Neural progenitor cell (in vitro differentiated cells): ENCODE data around the gene CDH13. TPM values are rescaled to one million over a fixed set of nuclear protein-coding genes. Genes with fewer than 3 reads are reported as not detected.

ENCODE experiments used
- DNase-seq: peaks from one replicate; pipeline ENCODE4 v3.0.0-alpha.2; 2016; ENCODE audit warnings: low spot score
- H2AFZ ChIP-seq: fragments of 200-600 bp; sonication (generic); replicated peaks from 2 replicates; pipeline ENCODE4 v1.6.1; 2016; ENCODE audit warnings: antibody characterized with exemption
- H3F3A ChIP-seq: fragments of 200-600 bp; sonication (generic); 2 replicates; pipeline ENCODE4 v1.6.1; 2016; ENCODE audit warnings: antibody characterized with exemption, low read depth
- H3K27ac ChIP-seq: fragments of 200-600 bp; sonication (generic); 2 replicates; pipeline ENCODE4 v1.5.1; 2016; ENCODE audit warnings: mild to moderate bottlenecking
- H3K27me3 ChIP-seq: fragments of 200-600 bp; sonication (generic); 2 replicates; pipeline ENCODE4 v1.6.1; 2016; ENCODE audit warnings: mild to moderate bottlenecking, moderate library complexity
- H3K36me3 ChIP-seq: fragments of 200-600 bp; sonication (generic); 2 replicates; pipeline ENCODE4 v1.5.1; 2016
- H3K4me1 ChIP-seq: fragments of 200-600 bp; sonication (generic); 2 replicates; pipeline ENCODE4 v1.6.1; 2016; ENCODE audit warnings: mixed run types
- H3K4me2 ChIP-seq: fragments of 200-600 bp; sonication (generic); 2 replicates; pipeline ENCODE4 v1.6.1; 2016
- H3K4me3 ChIP-seq: fragments of 200-600 bp; sonication (generic); 2 replicates; pipeline ENCODE4 v1.5.1; 2016
- H3K79me2 ChIP-seq: fragments of 200-600 bp; sonication (generic); 2 replicates; pipeline ENCODE4 v1.6.1; 2016; ENCODE audit warnings: low read depth
- H3K9ac ChIP-seq: fragments of 200-600 bp; sonication (generic); 2 replicates; pipeline ENCODE4 v1.6.1; 2016
- H3K9me3 ChIP-seq: fragments of 200-600 bp; sonication (generic); 2 replicates; pipeline ENCODE4 v1.5.1; 2016; ENCODE audit warnings: low read depth
- H4K20me1 ChIP-seq: fragments of 200-600 bp; sonication (generic); 2 replicates; pipeline ENCODE4 v1.6.1; 2016; ENCODE audit warnings: low read depth
- H3K27ac Mint-ChIP-seq: 3 replicates; pipeline ENCODE4 v1.8.0; 2021; ENCODE audit warnings: mixed read lengths
- H3K27me3 Mint-ChIP-seq: 2 replicates; pipeline ENCODE4 v1.8.0; 2022; ENCODE audit warnings: low read depth, mild to moderate bottlenecking, inconsistent platforms, moderate library complexity, mixed read lengths; ENCODE audit not compliant: insufficient read depth
- H3K36me3 Mint-ChIP-seq: 3 replicates; pipeline ENCODE4 v1.8.0; 2021; ENCODE audit warnings: mixed read lengths
- H3K4me1 Mint-ChIP-seq: 3 replicates; pipeline ENCODE4 v1.8.0; 2021; ENCODE audit warnings: mixed read lengths
- H3K4me3 Mint-ChIP-seq: 3 replicates; pipeline ENCODE4 v1.8.0; 2021; ENCODE audit warnings: mild to moderate bottlenecking, moderate library complexity, mixed read lengths
- H3K9me3 Mint-ChIP-seq: 3 replicates; pipeline ENCODE4 v1.8.0; 2020; ENCODE audit warnings: mixed read lengths
- EZH2 ChIP-seq: fragments of 200-600 bp; sonication (generic); IDR thresholded peaks from 2 replicates; pipeline ENCODE4 v1.6.1; 2017; ENCODE audit warnings: antibody characterized with exemption, mild to moderate bottlenecking, moderate library complexity
- EZH2phosphoT487 ChIP-seq: fragments of 200-600 bp; sonication (generic); IDR thresholded peaks from 2 replicates; pipeline ENCODE4 v1.6.1; 2017; ENCODE audit warnings: antibody characterized with exemption
- total RNA-seq: library from RNA; depleted of rRNA; stranded (reverse); fragments of >200 nt; gene quantifications from 2 replicates; pipeline ENCODE4 v1.2.3, GENCODE V29; 2015; ENCODE audit warnings: low replicate concordance
- TF ChIP-seq, protein P1 (sequence below): fragments of 200-600 bp; sonication (generic); IDR thresholded peaks from 2 replicates; pipeline ENCODE4 v1.5.1; 2017; ENCODE audit warnings: antibody characterized with exemption, mild to moderate bottlenecking

Gene CDH13
- total RNA-seq, 1 donor from 2014 or later: 3.0 TPM

- Histone ChIP-seq H3K4me3 (no peak overlapping the region), H3K27me3 (no peaks in the 10 kb centered on the region), H3K9me3 (no peaks in the 10 kb centered on the region), H2AFZ (no peak overlapping the region), H3F3A (no peaks in the 10 kb centered on the region), H3K79me2 (no peaks in the 10 kb centered on the region), H3K9ac (no peak overlapping the region), H3K4me1 (peaks cover 4% of the 10 kb centered on the region), H3K27ac (no peak overlapping the region), H3K36me3 (no peaks in the 10 kb centered on the region), H3K4me2 (no peak overlapping the region), H4K20me1 (no peaks in the 10 kb centered on the region)
- Mint-ChIP-seq H3K9me3 (no peaks in the 10 kb centered on the region), H3K4me3 (no peak overlapping the region), H3K27me3 (peaks cover 3% of the 10 kb centered on the region), H3K36me3 (no peaks in the 10 kb centered on the region), H3K27ac (no peak overlapping the region), H3K4me1 (peaks cover 23% of the 10 kb centered on the region)
- DNase-seq: no peak
- TF ChIP-seq EZH2phosphoT487: no peak
Observed at GRCh38 chr16:83137894-83138293, 511.1 kb downstream of the CDH13 start.

- Mint-ChIP-seq H3K27me3 (peaks cover 3% of the 10 kb centered on the region), H3K4me1 (peaks cover 24% of the 10 kb centered on the region), H3K36me3 (no peaks in the 10 kb centered on the region), H3K27ac (no peak overlapping the region), H3K9me3 (no peaks in the 10 kb centered on the region), H3K4me3 (no peak overlapping the region)
- TF ChIP-seq EZH2phosphoT487 (no peak), EZH2 (no peak)
- TF ChIP-seq, protein P1, sequence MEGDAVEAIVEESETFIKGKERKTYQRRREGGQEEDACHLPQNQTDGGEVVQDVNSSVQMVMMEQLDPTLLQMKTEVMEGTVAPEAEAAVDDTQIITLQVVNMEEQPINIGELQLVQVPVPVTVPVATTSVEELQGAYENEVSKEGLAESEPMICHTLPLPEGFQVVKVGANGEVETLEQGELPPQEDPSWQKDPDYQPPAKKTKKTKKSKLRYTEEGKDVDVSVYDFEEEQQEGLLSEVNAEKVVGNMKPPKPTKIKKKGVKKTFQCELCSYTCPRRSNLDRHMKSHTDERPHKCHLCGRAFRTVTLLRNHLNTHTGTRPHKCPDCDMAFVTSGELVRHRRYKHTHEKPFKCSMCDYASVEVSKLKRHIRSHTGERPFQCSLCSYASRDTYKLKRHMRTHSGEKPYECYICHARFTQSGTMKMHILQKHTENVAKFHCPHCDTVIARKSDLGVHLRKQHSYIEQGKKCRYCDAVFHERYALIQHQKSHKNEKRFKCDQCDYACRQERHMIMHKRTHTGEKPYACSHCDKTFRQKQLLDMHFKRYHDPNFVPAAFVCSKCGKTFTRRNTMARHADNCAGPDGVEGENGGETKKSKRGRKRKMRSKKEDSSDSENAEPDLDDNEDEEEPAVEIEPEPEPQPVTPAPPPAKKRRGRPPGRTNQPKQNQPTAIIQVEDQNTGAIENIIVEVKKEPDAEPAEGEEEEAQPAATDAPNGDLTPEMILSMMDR: no peak
- peaks cover 4% of the 10 kb centered on the region for H3K4me1 ChIP-seq
- H3F3A ChIP-seq: no peaks in the 10 kb centered on the region
- H3K4me3 ChIP-seq: no peak overlapping the region
- H3K79me2 ChIP-seq: no peaks in the 10 kb centered on the region
- DNase-seq: no peak
- no peak overlapping the region for H3K4me2 ChIP-seq
- H4K20me1 ChIP-seq: no peaks in the 10 kb centered on the region
- no peaks in the 10 kb centered on the region for H3K27me3 ChIP-seq
- no peaks in the 10 kb centered on the region for H3K9me3 ChIP-seq
- H3K27ac ChIP-seq: no peak overlapping the region
- no peak overlapping the region for H2AFZ ChIP-seq
- H3K36me3 ChIP-seq: no peaks in the 10 kb centered on the region
- H3K9ac ChIP-seq: no peak overlapping the region
Observed at GRCh38 chr16:83138512-83138911, 511.7 kb downstream of the CDH13 start.

GRCh38 chr16:83138976-83139690, 512.4 kb downstream of the CDH13 start:
- Histone ChIP-seq H3K27ac (no peak overlapping the region), H3F3A (no peaks in the 10 kb centered on the region), H3K4me3 (no peak overlapping the region), H4K20me1 (no peaks in the 10 kb centered on the region), H3K4me1 (peaks cover 4% of the 10 kb centered on the region), H3K79me2 (no peaks in the 10 kb centered on the region), H2AFZ (no peak overlapping the region), H3K9me3 (no peaks in the 10 kb centered on the region), H3K27me3 (no peaks in the 10 kb centered on the region), H3K9ac (no peak overlapping the region), H3K36me3 (no peaks in the 10 kb centered on the region), H3K4me2 (no peak overlapping the region)
- no peak for DNase-seq
- Mint-ChIP-seq H3K27ac (no peak overlapping the region), H3K9me3 (no peaks in the 10 kb centered on the region), H3K4me3 (no peak overlapping the region), H3K4me1 (peaks cover 28% of the 10 kb centered on the region), H3K36me3 (no peaks in the 10 kb centered on the region), H3K27me3 (peaks cover 3% of the 10 kb centered on the region)
- TF ChIP-seq EZH2phosphoT487 (no peak), EZH2 (no peak)
- TF ChIP-seq, protein P1: no peak

DNA sequence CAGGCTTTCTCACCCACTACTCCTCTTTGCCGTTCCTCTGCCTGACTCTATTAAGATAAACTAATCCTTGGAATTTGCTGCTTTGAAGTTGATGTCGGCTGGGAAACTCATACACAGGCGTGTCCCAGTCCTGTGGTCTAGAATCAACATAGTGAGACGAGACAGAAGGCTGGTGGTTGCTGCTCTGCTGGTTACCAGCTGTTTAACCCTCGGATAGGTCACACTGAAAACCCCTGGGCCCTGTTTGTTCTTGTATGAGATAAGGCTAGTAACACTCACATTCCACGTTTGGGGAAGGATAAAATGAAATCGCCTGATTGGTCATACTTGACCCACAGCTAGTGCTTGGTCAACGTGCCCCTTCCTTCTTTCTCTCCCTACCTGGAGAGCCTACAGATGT, 517.0 kb downstream of the CDH13 start:
- Mint-ChIP-seq H3K27me3 (no peaks in the 10 kb centered on the region), H3K9me3 (no peaks in the 10 kb centered on the region), H3K4me3 (no peak overlapping the region), H3K4me1 (peaks cover 4% of the 10 kb centered on the region), H3K27ac (no peak overlapping the region), H3K36me3 (no peaks in the 10 kb centered on the region)
- H3K4me1 ChIP-seq: no peaks in the 10 kb centered on the region
- H3K79me2 ChIP-seq: no peaks in the 10 kb centered on the region
- TF ChIP-seq, protein P1: no peak
- no peak for TF ChIP-seq EZH2phosphoT487
- TF ChIP-seq EZH2: no peak
- no peaks in the 10 kb centered on the region for H4K20me1 ChIP-seq
- no peaks in the 10 kb centered on the region for H3K36me3 ChIP-seq
- no peak overlapping the region for H3K9ac ChIP-seq
- no peaks in the 10 kb centered on the region for H3K9me3 ChIP-seq
- H3K4me3 ChIP-seq: no peak overlapping the region
- no peak overlapping the region for H3K4me2 ChIP-seq
- no peaks in the 10 kb centered on the region for H3K27me3 ChIP-seq
- no peak overlapping the region for H3K27ac ChIP-seq
- peak; percentile 9 for DNase-seq
- no peaks in the 10 kb centered on the region for H3F3A ChIP-seq
- H2AFZ ChIP-seq: peak overlapping the region; percentile 77
